HFF-Myc (cell line): Measurements from ENCODE around the gene MYEF2.

Source experiments
- DNase-seq: peaks from one replicate; pipeline ENCODE4 v3.0.0-alpha.2; 2011; ENCODE audit warnings: low read depth; ENCODE audit errors: extremely low read depth
- H3K4me3 ChIP-seq: replicated peaks from 2 replicates; pipeline ENCODE4 v1.5.1; 2011; ENCODE audit warnings: low read depth, mild to moderate bottlenecking, control low read depth, low read length
- TF ChIP-seq, protein P1 (sequence below): IDR thresholded peaks from 2 replicates; pipeline ENCODE4 v1.5.1; 2012; ENCODE audit warnings: mild to moderate bottlenecking, low read depth, low read length, control low read depth; ENCODE audit errors: missing control alignments

MYEF2 gene

DNA sequence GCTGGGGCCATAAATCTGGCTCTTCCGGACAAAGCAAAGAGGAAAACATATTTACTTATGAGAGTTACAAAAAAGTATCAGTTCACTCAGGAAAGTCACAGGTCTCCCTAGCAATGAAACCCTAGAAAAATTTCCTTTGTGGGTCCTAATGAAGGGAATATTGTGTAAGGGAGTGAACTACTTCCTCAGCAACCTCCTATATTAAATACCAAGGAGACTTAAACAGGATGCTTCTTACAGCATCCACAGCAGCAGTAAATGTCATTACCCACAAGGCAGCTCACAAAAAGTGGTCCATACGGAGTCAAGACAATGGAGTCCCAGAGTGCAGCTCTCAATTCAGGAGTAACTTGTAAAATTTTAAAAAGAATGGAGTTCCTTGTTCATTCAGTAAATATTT, 72.2 kb downstream of the MYEF2 start:
- no peak for DNase-seq
- TF ChIP-seq, protein P1, sequence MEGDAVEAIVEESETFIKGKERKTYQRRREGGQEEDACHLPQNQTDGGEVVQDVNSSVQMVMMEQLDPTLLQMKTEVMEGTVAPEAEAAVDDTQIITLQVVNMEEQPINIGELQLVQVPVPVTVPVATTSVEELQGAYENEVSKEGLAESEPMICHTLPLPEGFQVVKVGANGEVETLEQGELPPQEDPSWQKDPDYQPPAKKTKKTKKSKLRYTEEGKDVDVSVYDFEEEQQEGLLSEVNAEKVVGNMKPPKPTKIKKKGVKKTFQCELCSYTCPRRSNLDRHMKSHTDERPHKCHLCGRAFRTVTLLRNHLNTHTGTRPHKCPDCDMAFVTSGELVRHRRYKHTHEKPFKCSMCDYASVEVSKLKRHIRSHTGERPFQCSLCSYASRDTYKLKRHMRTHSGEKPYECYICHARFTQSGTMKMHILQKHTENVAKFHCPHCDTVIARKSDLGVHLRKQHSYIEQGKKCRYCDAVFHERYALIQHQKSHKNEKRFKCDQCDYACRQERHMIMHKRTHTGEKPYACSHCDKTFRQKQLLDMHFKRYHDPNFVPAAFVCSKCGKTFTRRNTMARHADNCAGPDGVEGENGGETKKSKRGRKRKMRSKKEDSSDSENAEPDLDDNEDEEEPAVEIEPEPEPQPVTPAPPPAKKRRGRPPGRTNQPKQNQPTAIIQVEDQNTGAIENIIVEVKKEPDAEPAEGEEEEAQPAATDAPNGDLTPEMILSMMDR, result no peak
- no peak overlapping the region for H3K4me3 ChIP-seq

- H3K4me3 ChIP-seq, result no peak overlapping the region
- no peak for DNase-seq
- TF ChIP-seq, protein P1, result no peak
Observed at GRCh38 chr15:48103647-48104046, 74.4 kb downstream of the MYEF2 start.

DNA sequence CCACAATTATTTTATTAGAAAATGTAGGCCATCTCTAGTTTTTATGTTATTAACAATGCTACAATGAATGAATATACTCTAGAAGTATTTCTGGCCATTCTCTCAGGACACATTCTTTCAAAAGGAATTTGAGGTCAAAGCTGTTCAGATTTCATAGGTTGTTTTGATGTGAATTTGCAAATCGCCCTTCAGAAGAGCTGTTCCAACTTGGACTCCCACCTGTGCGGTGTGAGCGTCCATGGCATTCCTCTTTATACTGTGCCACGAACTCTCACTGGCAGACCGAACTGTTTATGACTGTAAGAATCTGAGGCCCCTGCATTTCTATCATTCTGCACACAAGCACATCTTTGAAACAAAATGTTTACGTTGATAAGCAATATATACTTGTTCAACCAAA, 75.9 kb downstream of the MYEF2 start:
- DNase-seq, result no peak
- TF ChIP-seq, protein P1, result no peak
- H3K4me3 ChIP-seq, result no peak overlapping the region

DNA sequence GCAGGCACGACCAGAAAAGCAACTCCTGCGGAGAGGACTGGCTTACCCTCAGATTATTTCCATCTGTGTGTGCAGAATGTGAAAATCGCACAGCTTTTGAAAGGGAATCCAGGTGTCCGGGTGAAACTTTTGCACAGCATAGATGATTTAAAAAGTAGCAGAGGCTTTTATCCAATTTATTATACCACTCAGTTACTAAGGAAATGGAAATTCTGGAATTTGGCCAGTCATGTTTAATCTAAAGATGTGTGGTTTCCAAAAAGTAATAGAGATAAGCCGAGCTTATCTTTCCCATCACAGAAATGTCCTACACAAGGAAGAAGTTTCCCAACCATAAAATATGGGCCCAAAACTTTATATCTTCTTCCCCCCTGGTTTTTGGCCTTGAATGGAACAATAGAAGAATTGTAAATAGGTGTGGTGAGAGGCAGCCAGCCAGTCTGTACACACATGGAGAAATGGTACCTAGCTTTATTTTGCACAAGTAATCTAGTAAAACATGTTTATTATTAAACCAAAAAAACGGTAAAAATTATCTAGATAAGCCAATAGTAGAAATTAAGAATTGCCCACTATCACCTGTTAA, 76.6 kb downstream of the MYEF2 start:
- TF ChIP-seq, protein P1, result no peak
- H3K4me3 ChIP-seq, result no peak overlapping the region
- DNase-seq, result no peak

DNA sequence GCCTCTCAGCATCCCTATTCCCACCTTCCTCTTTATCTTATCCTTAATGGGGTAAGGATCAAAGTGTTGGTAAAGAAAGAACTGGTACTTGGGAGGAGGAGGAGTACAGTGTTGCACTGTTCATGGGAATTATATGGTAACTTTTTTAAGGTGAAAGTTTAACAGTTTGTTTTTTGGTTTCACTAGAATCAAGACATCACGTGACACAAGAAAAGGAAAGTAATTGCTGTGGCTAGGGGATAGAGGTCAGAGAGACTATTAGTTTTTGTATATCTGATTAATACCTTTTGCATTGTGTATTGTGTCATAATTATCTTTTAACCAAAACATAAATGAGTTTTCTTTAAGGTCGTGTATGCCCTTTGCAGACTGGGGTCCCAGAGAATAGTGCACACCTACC, 80.8 kb downstream of the MYEF2 start:
- TF ChIP-seq, protein P1, result no peak
- no peak overlapping the region for H3K4me3 ChIP-seq
- no peak for DNase-seq

- TF ChIP-seq, protein P1, result no peak
- no peak for DNase-seq
- no peak overlapping the region for H3K4me3 ChIP-seq
Observed at GRCh38 chr15:48096813-48097212, 81.3 kb downstream of the MYEF2 start.

DNA sequence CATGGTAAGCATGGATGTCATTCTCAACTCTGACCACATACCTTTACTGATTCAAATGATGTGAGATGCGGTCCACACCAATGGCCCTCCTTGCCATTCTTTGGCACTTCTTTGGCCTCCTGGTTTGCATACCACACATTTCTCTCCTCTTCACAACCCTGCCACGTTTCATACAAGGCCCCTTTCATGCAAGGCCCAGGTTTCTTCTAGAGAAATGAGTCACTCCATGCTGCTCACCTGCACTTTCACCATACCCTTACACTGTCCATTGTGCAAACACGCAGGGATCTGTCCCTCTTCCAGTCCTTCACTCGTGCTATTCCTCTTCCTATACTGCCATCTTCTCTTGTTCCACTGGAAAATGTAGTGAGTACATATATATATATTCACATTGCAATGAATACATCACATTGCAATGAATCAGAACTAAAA, 81.7 kb downstream of the MYEF2 start:
- TF ChIP-seq, protein P1, result no peak
- H3K4me3 ChIP-seq, result no peak overlapping the region
- DNase-seq, result no peak
